ENCODE results near the gene MPO. TPM values are rescaled to one million over a fixed set of nuclear protein-coding genes. Genes with fewer than 3 reads are reported as not detected.

Gene MPO
- total and polyA plus RNA-seq, 2 of the 8 experiments (the other 6 are each of a cell fraction or from before 2014, with no cell fraction given): 0.06 to 0.74 TPM

DNA sequence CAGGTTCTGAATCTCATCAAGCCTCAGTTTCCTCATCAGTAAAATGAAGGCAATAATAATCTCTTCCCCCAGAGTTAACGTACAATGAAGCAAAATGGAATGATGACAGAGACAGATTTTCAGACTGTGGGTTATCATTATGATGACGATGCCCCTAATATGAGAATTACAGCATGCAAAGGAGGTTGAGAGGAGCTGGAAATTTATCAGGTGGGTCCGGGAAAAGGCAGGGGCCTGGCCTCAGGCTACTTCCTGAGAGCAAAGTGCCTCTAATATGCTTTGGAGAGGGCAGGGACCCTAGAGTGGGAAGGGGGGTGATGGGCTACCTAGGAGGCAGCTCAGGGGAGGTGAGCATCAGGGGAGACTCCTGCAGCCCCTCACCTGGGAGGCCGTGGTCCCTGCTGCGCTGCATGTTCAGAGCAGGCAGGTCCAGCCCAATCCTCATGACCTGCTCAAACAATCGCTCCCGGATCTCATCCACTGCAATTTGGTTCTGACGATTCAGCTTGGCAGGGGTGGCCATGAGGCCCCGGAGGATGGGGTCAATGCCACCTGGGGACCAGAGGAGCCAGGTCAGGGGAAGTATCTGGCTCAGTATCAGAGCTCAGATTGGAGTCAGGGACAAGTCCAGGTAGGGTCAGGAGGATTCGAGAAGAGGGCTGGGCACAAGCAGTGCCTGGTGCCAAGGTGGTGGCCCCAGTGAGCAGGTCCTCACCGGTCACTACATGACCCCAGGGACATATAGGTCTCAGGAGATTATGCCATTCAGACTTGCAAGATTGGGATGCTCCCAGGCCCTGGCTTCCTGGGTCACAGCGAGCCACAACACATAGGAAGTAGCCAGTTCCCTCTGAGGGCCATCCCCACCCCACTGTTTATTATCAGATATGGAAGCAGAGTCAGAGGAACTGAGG is 8.1 kb downstream of the MPO start (continued):
- TF ChIP-seq TCF12 (IDR thresholded peaks at IDR 0.05; ENCODE audit: low read depth, low read length): no peak
- no peak for TF ChIP-seq EGR1 (IDR thresholded peaks at IDR 0.05; ENCODE audit: borderline replicate concordance, low read depth, low read length)
- no peak for TF ChIP-seq CHD2 (IDR thresholded peaks at IDR 0.05; ENCODE audit: low read length)
- TF ChIP-seq POLR2AphosphoS5 (IDR thresholded peaks at IDR 0.05; ENCODE audit: low read depth, low read length): no peak
- TF ChIP-seq HDAC2 (IDR thresholded peaks at IDR 0.05; ENCODE audit: borderline replicate concordance in 1 of 2, low read depth in 2 of 2, low read length in 2 of 2): no peak
- TF ChIP-seq SIN3A (conservative IDR thresholded peaks at IDR 0.05 in 1 of 2, IDR thresholded peaks at IDR 0.05 in 1 of 2; ENCODE audit: low read depth in 1 of 2, low read length in 2 of 2): no peak
- TF ChIP-seq GABPA (IDR thresholded peaks at IDR 0.05; ENCODE audit: borderline replicate concordance, insufficient read depth, low read length): no peak
- TF ChIP-seq ZNF274 (IDR thresholded peaks at IDR 0.05; ENCODE audit: borderline replicate concordance, extremely low read depth, low read length): no peak
- TF ChIP-seq, protein P1, sequence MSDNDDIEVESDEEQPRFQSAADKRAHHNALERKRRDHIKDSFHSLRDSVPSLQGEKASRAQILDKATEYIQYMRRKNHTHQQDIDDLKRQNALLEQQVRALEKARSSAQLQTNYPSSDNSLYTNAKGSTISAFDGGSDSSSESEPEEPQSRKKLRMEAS (IDR thresholded peaks at IDR 0.05): no peak
